Keratinocyte (primary cell): Measurements from ENCODE around the gene SMIM23. TPM values are rescaled to one million over a fixed set of nuclear protein-coding genes. Genes with fewer than 3 reads are reported as not detected.

ENCODE experiments used
- DNase-seq: peaks from one replicate; pipeline ENCODE4 v3.0.0-alpha.2; 2011; ENCODE audit warnings: low read depth, missing footprints, low spot score
- FAIRE-seq: peaks from 2 replicates; lab custom pipeline; 2011; peaks lifted over from hg19 to GRCh38; lab: Jason Lieb, UNC
- H2AFZ ChIP-seq: 2 replicates; pipeline ENCODE4 v1.6.0; 2012; ENCODE audit warnings: low read length, control low read depth, inconsistent platforms; ENCODE audit not compliant: control insufficient read depth
- H3K27ac ChIP-seq: 2 replicates; pipeline ENCODE4 v1.5.1; 2011; ENCODE audit warnings: low read length; ENCODE audit not compliant: control insufficient read depth, insufficient read depth
- H3K27me3 ChIP-seq: 3 replicates; pipeline ENCODE4 v1.6.0; 2011; ENCODE audit warnings: low read length; ENCODE audit not compliant: control insufficient read depth, insufficient read depth; ENCODE audit errors: extremely low read depth
- H3K36me3 ChIP-seq, 2 experiments: 2 replicates in 1 of 2; 3 replicates in 1 of 2; pipeline ENCODE4 v1.5.1; 2011; ENCODE audit warnings: low read length in 2 of 2, mild to moderate bottlenecking in 1 of 2; ENCODE audit not compliant: control insufficient read depth in 2 of 2, insufficient read depth in 2 of 2; ENCODE audit errors: extremely low read depth in 1 of 2
- H3K4me1 ChIP-seq: 3 replicates; pipeline ENCODE4 v1.5.1; 2011; ENCODE audit warnings: low read length; ENCODE audit not compliant: control insufficient read depth, insufficient read depth; ENCODE audit errors: extremely low read depth
- H3K4me2 ChIP-seq: 3 replicates; pipeline ENCODE4 v1.6.0; 2011; ENCODE audit warnings: low read depth, low read length; ENCODE audit not compliant: control insufficient read depth, insufficient read depth; ENCODE audit errors: extremely low read depth
- H3K4me3 ChIP-seq, 3 experiments: fragments of 200-600 bp in 1 of 3; sonication (generic) in 1 of 3; 2 replicates in 2 of 3; 3 replicates in 1 of 3; pipeline ENCODE4 v1.5.1; 2011 to 2016; ENCODE audit warnings: low read length in 3 of 3, mild to moderate bottlenecking in 3 of 3, control low read depth in 2 of 3, inconsistent platforms in 1 of 3, low read depth in 1 of 3, mixed read lengths in 1 of 3, mixed run types in 1 of 3, moderate library complexity in 1 of 3; ENCODE audit not compliant: control insufficient read depth in 2 of 3, insufficient read depth in 2 of 3; ENCODE audit errors: extremely low read depth in 1 of 3
- H3K79me2 ChIP-seq: 2 replicates; pipeline ENCODE4 v1.6.0; 2012; ENCODE audit warnings: low read length; ENCODE audit not compliant: control insufficient read depth, insufficient read depth
- H3K9ac ChIP-seq: 3 replicates; pipeline ENCODE4 v1.6.0; 2011; ENCODE audit warnings: low read length; ENCODE audit not compliant: control insufficient read depth, insufficient read depth; ENCODE audit errors: extremely low read depth
- H3K9me1 ChIP-seq: 3 replicates; pipeline ENCODE4 v1.6.0; 2011; ENCODE audit warnings: low read length; ENCODE audit not compliant: control insufficient read depth, insufficient read depth; ENCODE audit errors: extremely low read depth
- H3K9me3 ChIP-seq: 2 replicates; pipeline ENCODE4 v1.5.1; 2012; ENCODE audit warnings: low read depth, low read length; ENCODE audit not compliant: control insufficient read depth
- H4K20me1 ChIP-seq: 3 replicates; pipeline ENCODE4 v1.6.0; 2011; ENCODE audit warnings: low read length; ENCODE audit not compliant: control insufficient read depth, insufficient read depth; ENCODE audit errors: extremely low read depth
- EZH2 ChIP-seq: IDR thresholded peaks from one replicate; pipeline ENCODE4 v1.6.1; 2012; ENCODE audit warnings: inconsistent platforms, mild to moderate bottlenecking, low read length, moderate library complexity
- dilution Hi-C: fragments of 300-500 bp; cut with MboI; formaldehyde crosslinking; loops from one replicate; pipeline ENCODE4 v1.7.0; 2020; ENCODE audit warnings: low sequenced_read_pairs; ENCODE audit not compliant: extremely low pct_ligation_motif_present
- polyA plus RNA-seq, 5 experiments: library from polyadenylated mRNA; depleted of rRNA in 3 of 5; stranded (reverse) in 3 of 5; stranded (forward) in 1 of 5; unstranded in 1 of 5; fragments of >200 nt; gene quantifications; 1 replicate in 1 of 5; 2 replicates in 3 of 5; 3 replicates in 1 of 5; pipeline versions ENCODE4 v1.2.1 to v1.2.3, GENCODE V29; 2011 to 2012; ENCODE audit warnings: missing spikeins in 2 of 5, low read depth in 1 of 5, low replicate concordance in 1 of 5
- TF ChIP-seq, protein P1 (sequence below), 3 experiments: IDR thresholded peaks in 1 of 3; conservative IDR thresholded peaks in 1 of 3; optimal IDR thresholded peaks in 1 of 3; 2 replicates in 2 of 3; 3 replicates in 1 of 3; pipeline versions ENCODE3 to v1.5.1; 2011; ENCODE audit warnings: low read length in 3 of 3, mild to moderate bottlenecking in 3 of 3, moderate library complexity in 2 of 3, control low read depth in 1 of 3, inconsistent platforms in 1 of 3; ENCODE audit not compliant: insufficient read depth in 2 of 3; ENCODE audit errors: extremely low read depth in 1 of 3

Gene SMIM23
- polyA plus RNA-seq, 1 donor (not counting 4 experiments of a cell fraction or from before 2014, with no cell fraction given), result not detected

DNA sequence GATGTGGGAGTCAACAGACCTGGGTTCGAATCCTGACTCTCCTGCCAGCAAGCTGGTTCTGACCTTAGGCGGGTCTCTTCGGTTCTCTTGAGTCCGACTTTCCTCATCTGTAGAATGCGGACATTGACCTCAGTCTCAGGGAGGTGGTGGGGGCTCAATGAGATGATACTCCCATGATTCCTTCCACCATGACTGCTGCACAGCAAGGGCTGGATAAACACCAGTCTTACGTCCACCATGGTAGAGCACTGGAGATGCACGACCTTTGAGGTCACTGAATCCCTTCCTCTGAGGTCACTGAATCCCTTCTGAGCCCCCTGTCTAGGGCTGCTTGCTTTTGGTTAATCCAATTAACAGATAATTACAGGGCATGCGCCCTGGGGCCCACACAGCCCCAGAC is 12.5 kb upstream of the SMIM23 start:
- DNase-seq (no peak), FAIRE-seq (no peak)
- Histone ChIP-seq H4K20me1 (no peaks in the 10 kb centered on the region), H3K9me1 (no peaks in the 10 kb centered on the region), H3K4me1 (no peaks in the 10 kb centered on the region), H3K4me3 (no peak overlapping the region), H3K9ac (no peak overlapping the region), H3K27ac (no peak overlapping the region), H3K36me3 (no peaks in the 10 kb centered on the region), H3K27me3 (no peaks in the 10 kb centered on the region), H3K79me2 (no peaks in the 10 kb centered on the region), H3K4me2 (no peak overlapping the region), H3K9me3 (no peaks in the 10 kb centered on the region), H2AFZ (no peak overlapping the region)
- dilution Hi-C loops, result no loop called here
- TF ChIP-seq EZH2, result no peak
- TF ChIP-seq, protein P1, sequence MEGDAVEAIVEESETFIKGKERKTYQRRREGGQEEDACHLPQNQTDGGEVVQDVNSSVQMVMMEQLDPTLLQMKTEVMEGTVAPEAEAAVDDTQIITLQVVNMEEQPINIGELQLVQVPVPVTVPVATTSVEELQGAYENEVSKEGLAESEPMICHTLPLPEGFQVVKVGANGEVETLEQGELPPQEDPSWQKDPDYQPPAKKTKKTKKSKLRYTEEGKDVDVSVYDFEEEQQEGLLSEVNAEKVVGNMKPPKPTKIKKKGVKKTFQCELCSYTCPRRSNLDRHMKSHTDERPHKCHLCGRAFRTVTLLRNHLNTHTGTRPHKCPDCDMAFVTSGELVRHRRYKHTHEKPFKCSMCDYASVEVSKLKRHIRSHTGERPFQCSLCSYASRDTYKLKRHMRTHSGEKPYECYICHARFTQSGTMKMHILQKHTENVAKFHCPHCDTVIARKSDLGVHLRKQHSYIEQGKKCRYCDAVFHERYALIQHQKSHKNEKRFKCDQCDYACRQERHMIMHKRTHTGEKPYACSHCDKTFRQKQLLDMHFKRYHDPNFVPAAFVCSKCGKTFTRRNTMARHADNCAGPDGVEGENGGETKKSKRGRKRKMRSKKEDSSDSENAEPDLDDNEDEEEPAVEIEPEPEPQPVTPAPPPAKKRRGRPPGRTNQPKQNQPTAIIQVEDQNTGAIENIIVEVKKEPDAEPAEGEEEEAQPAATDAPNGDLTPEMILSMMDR (optimal IDR thresholded peaks at IDR 0.05 in 1 of 3, IDR thresholded peaks at IDR 0.05 in 1 of 3, conservative IDR thresholded peaks at IDR 0.05 in 1 of 3; ENCODE audit: extremely low read depth in 1 of 3, insufficient read depth in 2 of 3, low read length in 3 of 3), result no peak

DNA sequence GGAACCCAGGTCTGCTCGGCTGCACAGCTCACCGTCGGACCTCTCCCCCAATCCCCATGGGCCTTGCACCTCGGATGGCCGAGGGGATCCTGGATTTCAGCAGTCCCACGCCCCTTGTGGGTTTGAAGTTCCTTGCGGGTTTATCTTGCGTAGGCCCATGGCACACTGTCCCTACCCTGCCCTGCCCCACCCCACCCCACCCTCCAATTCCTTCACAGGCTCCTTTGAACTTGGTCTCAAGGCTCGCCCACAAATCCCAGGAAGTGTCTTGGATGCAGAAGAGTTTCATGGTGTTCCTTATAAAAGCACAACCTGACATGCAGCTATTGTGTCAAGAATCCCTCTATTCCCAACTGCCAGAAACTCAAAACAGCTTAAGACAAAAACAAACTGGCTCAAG is 11.2 kb upstream of the SMIM23 start:
- Histone ChIP-seq H3K4me2 (no peak overlapping the region), H3K27ac (no peak overlapping the region), H3K4me3 (no peak overlapping the region), H3K27me3 (no peaks in the 10 kb centered on the region), H3K4me1 (no peaks in the 10 kb centered on the region), H3K9ac (no peak overlapping the region), H4K20me1 (no peaks in the 10 kb centered on the region), H3K9me1 (no peaks in the 10 kb centered on the region), H3K36me3 (no peaks in the 10 kb centered on the region), H3K9me3 (no peaks in the 10 kb centered on the region), H2AFZ (no peak overlapping the region), H3K79me2 (no peaks in the 10 kb centered on the region)
- TF ChIP-seq, protein P1 (optimal IDR thresholded peaks at IDR 0.05 in 1 of 3, IDR thresholded peaks at IDR 0.05 in 1 of 3, conservative IDR thresholded peaks at IDR 0.05 in 1 of 3; ENCODE audit: extremely low read depth in 1 of 3, insufficient read depth in 2 of 3, low read length in 3 of 3), result no peak
- TF ChIP-seq EZH2, result no peak
- DNase-seq (no peak), FAIRE-seq (no peak)
- dilution Hi-C loops, result no loop called here
